Measurements from ENCODE around the gene CNOT11. TPM values are rescaled to one million over a fixed set of nuclear protein-coding genes. Genes with fewer than 3 reads are reported as not detected.
"Not testable (repeated sequence)": the region's sequence is repeated elsewhere in the genome, so short reads cannot be mapped to it uniquely, and the experiment has no call there.

Gene CNOT11
- 17.6 TPM for polyA plus RNA-seq (2012; ENCODE audit: insufficient read depth, insufficient read length, low read depth)

- H3K4me1 ChIP-seq = no peaks in the 10 kb centered on the region
These were observed at the start of gene CNOT11 for GRCh38 chr2:101252408-101253012. Gene CNOT11 (plus strand): TSS chr2:101252886. CDS start chr2:101252965, 79 bp downstream.

GRCh38 chr2:101204400-101205115, 48.1 kb upstream of the CNOT11 start:
- no peak overlapping the region for H3K4me3 ChIP-seq (ENCODE audit: low read depth, low read length)
- H3K36me3 ChIP-seq = no peaks in the 10 kb centered on the region
- no peaks in the 10 kb centered on the region for H3K4me1 ChIP-seq
- peak; percentile 22 for TF ChIP-seq CTCF (IDR thresholded peaks at IDR 0.05; ENCODE audit: low read depth, low read length)
- no peaks in the 10 kb centered on the region for H3K27me3 ChIP-seq
- no peaks in the 10 kb centered on the region for H3K9me3 ChIP-seq
- DNase-seq = no peak

More at GRCh38 chr2:101252408-101253012, at the start of gene CNOT11:
- DNase-seq = peak; percentile 95
- peak within 1 kb of the TSS; percentile 81 for H3K4me3 ChIP-seq (ENCODE audit: low read depth, low read length)
- no peaks in the 10 kb centered on the region for H3K27me3 ChIP-seq
- no peaks in the 10 kb centered on the region for H3K9me3 ChIP-seq
- H3K36me3 ChIP-seq = 0 out of 2 replicates have a peak, but pooled peaks cover 3% of the 10 kb centered on the region
- no peak for TF ChIP-seq CTCF (IDR thresholded peaks at IDR 0.05; ENCODE audit: low read depth, low read length)

GRCh38 chr2:101205521-101206479, 46.9 kb upstream of the CNOT11 start:
- peak; percentile 30 for DNase-seq
- peak; percentile 54 for TF ChIP-seq CTCF (IDR thresholded peaks at IDR 0.05; ENCODE audit: low read depth, low read length)
- Histone ChIP-seq H3K4me1 (no peaks in the 10 kb centered on the region), H3K4me3 (ENCODE audit: low read depth, low read length) (no peak overlapping the region), H3K9me3 (no peaks in the 10 kb centered on the region), H3K36me3 (no peaks in the 10 kb centered on the region), H3K27me3 (no peaks in the 10 kb centered on the region)

GRCh38 chr2:101208830-101209229, 43.9 kb upstream of the CNOT11 start:
- no peak for DNase-seq
- Histone ChIP-seq H3K4me3 (ENCODE audit: low read depth, low read length) (no peak overlapping the region), H3K4me1 (no peaks in the 10 kb centered on the region), H3K27me3 (no peaks in the 10 kb centered on the region), H3K36me3 (no peaks in the 10 kb centered on the region), H3K9me3 (no peaks in the 10 kb centered on the region)
- no peak for TF ChIP-seq CTCF (IDR thresholded peaks at IDR 0.05; ENCODE audit: low read depth, low read length)

- Histone ChIP-seq H3K36me3 (no peaks in the 10 kb centered on the region), H3K27me3 (no peaks in the 10 kb centered on the region), H3K9me3 (no peaks in the 10 kb centered on the region), H3K4me1 (no peaks in the 10 kb centered on the region), H3K4me3 (ENCODE audit: low read depth, low read length) (no peak overlapping the region)
- DNase-seq = no peak
- no peak for TF ChIP-seq CTCF (IDR thresholded peaks at IDR 0.05; ENCODE audit: low read depth, low read length)
These were observed 33.4 kb upstream of the CNOT11 start for GRCh38 chr2:101219246-101219645.

GRCh38 chr2:101220091-101220490, 32.6 kb upstream of the CNOT11 start:
- not testable (repeated sequence) for DNase-seq; H3K4me3 ChIP-seq (ENCODE audit: low read depth, low read length); H3K36me3 ChIP-seq; H3K27me3 ChIP-seq; H3K4me1 ChIP-seq; H3K9me3 ChIP-seq
